Activated T-helper 1 cell treated with anti-CD3 and anti-CD28 coated beads, Interleukin-2, amount 50 U/mL, for 16 hours (primary cell): ENCODE measurements around the gene EPHB1.
"Not testable (repeated sequence)": the region's sequence is repeated elsewhere in the genome, so short reads cannot be mapped to it uniquely, and the experiment has no call there.

Experiments
- DNase-seq, 2 donors: peaks; one replicate each; pipeline ENCODE4 v3.0.0-alpha.2; 2020; ENCODE audit warnings: low read depth in 1 of 2, low spot score in 1 of 2

The EPHB1 gene

DNA sequence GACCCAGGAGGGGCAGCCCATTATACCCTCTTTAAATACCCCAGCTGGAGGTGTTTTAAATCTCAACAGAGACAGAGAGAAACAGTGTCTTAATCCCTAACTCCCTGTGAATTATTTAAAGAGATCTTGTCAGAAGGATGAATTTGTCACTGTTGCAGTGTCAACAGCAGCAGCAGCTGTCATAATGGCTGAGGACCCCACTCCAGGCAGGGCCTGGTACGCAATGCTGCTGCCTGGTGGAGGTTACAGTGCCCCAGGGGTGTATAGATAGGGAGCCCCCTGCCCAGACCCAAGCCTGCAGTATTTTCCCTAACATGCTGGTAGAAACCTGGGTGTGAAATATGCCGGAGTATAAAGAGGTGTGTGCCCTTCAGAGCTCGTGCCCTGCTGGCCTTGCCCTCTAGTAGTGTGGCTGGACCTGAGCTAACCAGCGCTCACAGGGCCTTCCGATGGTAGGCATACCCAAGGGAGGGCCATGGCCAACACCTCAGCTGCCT lies 143.0 kb downstream of the EPHB1 start:
- no peak for DNase-seq

DNA sequence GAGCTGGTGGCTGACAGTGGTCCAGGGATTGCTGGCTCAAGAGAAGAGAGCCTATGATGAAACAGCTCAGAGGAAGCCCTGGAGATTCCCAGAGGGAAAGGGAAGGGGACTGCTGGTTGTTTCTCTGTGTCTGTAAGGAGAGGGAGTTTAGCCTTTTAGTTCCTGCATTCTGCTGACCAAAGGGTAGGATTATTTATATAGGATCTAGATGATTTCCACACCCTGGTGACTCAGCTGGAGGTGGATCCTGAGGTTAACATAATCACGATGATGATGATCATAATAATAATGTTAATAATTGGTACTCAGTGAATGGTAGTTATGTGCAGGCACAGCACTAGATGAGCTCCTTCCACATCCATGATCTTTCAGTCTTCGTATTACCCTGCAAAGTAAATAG lies 144.9 kb downstream of the EPHB1 start:
- no peak for DNase-seq

DNA sequence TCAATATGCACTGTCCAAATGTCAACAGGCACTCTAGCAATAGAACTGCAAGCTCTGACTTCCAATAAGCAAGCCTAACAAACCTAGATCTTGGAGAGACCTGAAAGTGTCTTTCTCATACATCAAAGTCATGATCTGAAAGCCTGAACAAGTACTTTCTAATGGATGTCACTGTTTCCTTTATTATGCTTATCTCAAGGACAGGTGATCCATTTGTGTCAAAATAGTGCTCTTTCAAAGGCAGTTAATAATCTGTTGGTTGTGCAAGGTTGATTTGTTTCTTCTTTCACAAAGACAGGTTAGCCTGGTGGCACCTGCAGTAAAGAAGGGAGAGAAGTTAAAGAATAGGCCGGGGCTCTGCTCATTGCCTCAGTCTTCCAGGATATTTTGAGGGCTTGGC lies 146.8 kb downstream of the EPHB1 start:
- no peak for DNase-seq

DNA sequence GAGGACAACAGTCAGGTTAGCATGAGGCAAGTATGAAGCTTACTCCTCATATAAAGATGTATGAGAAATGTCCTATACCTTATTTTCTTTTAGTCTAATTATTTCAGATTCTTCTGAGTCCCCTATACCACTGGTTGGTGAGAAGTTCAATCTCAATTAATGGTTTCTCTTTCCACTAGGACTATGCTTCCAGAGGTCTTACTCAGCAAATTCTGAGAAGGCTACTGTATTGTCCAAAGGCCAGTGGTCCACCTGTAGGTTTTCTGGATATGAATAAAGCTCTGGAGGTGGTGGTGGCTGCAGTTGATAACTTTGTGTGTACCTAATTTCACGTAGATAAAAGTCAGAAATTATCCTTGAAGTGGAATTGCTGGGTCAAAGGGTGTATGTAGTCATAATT lies 149.4 kb downstream of the EPHB1 start:
- DNase-seq: no peak

DNA sequence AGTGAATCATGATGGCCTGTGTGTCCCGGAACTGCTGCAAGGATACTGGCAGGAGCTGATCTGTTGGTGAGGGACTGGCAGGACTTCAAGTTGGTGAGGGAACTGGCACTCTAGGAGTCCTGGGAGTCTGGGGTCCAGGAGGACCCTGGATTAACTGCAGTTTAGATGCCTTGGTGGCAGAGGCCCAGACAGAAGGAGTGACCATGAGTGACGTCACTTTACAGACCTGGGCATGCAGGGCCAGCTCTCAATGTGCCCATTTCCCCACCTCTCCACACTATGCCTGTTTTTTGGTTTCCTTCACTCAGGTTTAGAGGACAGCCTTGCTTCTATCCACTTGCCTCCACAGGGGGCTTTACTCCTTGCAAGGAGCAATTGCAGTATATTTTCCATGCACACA lies 154.1 kb downstream of the EPHB1 start:
- DNase-seq: no peak

DNA sequence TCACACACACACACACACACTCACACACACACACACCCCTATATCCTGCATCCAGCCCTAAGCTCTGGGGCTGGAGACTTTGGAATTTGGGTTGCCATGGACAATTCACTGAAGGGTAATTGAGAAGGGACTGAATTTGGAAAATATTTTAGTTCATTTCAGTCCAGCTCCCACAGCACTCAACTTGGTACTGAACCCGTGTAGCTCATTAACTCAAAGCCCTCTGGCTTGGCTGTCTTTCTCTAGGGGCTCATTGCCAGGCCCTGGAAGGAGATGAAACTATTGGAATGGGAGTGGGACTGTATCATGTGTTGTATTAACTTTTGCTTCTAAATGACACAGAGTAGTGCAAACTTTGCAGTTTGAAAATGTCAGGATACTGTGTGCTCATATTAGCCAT lies 157.3 kb downstream of the EPHB1 start:
- no peak for DNase-seq

DNA sequence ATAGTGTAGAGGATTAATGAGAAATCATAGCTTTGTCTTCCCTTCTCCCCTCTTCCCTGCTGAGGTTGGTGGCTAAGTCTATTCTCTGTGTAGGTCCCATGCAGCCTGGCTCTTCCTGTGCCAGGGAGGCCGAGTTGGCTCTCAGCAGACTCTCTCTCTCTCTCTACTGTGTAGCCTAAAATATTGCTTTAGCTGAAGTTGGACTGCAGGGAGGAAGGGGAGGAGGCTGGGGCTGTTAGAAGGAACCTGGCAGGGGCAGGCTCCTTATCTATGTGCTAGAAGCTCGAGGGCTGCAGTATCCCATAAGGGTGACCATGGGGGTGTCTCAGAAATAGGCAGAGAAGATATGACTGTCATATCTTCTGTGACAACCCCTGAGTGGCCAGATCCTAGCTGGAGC lies 160.8 kb downstream of the EPHB1 start:
- DNase-seq: no peak

DNA sequence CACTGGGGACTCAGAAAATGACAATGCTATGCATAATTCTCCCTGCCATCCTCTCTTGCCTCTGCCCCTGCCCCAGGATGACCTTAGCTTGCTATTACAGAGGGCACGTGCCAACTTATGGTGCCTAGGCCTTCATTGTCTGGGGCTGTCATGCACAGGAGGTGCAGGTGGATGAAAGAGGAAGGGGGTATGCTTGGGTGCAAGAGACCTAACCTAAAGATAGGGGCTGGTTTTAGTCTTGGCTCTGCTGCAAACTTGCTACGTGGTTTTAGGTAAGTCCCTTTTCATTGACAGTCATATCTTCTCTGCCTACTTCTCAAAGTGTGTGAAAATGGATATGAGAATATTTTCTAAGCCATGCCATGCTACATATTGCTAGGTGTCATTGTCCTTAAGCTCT lies 161.3 kb downstream of the EPHB1 start:
- DNase-seq: no peak

DNA sequence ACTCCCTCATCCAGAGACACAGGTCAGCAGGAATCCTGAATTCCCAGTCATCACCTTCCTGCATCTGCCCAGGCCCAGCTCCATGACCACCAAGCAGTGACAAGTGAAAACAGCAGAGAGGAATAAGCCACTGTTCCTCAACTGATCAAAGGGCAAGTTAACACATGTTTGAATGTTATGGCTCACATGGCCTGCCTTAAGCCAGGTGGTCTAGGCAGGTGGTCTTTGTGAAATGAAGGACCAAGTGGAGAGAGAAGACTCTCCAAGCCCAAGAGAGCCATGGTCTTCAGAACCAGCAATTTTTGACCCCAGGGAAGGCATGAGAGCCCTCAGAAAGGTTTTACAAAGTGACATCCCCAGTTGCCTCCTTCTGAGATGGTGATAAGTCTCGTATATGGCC lies 161.8 kb downstream of the EPHB1 start:
- no peak for DNase-seq

DNA sequence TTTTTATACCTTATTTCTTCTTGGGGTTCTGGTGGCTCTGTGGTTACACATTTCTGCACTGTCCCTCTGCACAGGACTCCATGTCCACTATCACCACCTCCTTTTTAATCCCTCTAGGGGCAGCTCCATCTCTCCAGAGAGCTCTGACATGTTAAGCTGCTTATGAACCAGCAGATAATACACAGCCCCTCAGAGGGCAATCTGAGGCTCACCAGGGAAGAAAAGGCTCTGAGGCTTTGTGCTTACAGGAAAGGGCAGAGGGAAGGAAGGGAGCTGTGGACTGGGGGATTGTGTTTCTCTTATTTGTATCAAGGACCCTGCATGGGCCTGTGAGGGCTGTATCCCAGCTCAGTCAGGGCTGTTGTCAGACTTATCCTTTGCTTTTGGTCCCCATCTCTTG lies 164.5 kb downstream of the EPHB1 start:
- DNase-seq: no peak

DNA sequence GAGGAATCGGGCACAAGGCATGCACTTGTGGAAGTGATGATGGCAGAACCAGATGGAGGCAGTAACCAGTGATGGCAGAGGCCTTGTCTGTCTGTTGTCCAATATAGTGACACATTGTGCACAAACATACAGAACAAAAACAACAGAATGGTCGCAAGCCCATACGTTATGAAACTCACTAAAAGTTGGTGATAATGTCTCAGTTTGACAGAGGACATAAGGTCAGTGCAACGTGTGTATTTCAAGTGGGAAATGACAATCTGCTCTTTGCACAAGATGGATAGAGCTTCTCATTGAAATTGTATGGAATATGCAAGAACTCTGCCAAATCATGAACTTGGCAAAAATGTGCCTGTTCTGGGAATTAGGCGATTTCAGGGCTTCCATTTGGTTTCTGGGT lies 169.2 kb downstream of the EPHB1 start:
- no peak for DNase-seq

DNA sequence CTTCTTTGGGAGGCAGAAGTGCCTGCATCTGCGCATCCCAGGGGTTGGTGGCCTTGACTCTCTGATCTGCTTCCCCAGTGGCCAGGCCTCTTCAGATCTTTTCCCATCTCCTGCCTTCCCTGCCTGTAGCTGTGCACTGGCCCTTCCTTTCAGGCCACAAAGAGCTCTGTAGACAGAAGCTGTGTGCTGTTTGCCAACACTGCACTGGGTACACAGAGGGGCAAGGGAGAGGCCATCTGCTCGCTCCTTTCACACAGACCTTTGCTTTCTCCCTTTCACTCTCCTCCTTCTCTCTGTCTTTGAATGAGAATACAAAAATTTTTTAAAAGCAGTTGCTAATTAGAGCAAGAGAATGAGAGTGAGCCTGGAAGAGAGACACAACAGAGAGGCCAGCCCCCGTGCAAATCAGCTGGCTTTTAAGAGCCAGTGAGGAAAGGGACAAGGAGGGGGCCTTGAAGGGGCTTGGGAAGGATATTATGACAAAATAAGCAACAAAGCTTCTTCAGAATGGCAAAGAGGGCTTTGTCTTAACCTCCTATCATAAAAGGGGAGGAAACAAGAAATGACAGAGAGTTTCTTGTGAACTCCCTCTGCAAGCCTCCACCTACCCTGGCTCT lies 170.9 kb downstream of the EPHB1 start:
- no peak for DNase-seq

DNA sequence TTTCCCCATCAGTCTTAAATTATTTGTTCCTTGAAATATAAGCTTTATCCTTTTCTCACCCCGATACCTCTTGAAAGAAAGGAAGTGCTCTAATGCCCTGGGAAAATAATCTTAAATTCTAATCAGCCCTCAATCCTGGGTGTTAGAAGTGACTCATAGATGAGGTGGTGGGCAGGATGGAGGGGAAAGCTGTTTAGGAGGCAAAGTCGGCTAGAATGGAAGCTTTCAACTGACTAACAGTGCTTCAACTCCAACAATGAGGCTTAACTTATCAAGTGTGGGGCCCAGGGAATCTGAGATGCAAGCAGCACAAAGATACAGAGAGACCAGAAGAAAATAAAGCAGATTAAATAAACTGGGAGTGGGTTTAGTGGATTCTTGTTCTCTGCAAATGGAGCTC lies 175.8 kb downstream of the EPHB1 start:
- no peak for DNase-seq

DNA sequence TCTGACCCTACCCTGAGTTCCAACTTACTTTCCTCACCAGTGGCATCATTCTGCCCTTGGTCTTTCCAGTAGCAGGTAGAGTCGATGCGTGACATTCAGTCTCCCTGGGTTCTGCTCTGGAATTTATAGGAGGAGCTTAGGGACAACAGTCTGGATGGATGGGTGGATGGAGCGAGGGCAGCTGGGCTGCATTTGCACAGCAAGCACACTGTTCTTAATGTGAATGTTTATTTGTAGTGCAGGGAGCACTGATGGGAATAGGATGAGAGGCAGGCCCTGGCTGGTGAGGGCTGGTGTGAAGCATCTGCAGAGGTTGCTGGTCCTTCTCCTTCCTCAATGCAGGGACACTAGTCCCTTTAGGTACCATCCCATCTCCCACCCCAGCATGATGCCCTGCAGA lies 176.2 kb downstream of the EPHB1 start:
- DNase-seq: no peak

DNA sequence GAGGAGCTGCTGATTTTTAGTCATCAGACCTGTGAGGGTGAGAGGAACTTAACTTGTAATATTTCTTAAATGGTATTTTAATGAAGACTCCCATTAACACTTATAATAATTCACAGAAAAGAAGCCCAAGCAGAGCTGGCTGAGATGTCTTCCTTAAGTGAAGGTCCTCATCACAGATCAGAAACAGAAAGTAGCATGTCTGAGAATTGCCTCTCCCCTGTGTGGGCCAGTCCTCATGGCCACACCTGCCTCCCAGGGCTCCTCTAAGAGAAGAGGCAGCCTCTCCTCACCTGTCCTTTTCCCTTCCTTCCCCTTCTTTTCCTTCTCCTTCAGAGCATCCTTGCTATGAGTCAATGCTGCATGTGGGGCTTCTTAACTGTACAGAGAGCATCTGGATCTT lies 176.8 kb downstream of the EPHB1 start:
- DNase-seq: not testable (repeated sequence)

DNA sequence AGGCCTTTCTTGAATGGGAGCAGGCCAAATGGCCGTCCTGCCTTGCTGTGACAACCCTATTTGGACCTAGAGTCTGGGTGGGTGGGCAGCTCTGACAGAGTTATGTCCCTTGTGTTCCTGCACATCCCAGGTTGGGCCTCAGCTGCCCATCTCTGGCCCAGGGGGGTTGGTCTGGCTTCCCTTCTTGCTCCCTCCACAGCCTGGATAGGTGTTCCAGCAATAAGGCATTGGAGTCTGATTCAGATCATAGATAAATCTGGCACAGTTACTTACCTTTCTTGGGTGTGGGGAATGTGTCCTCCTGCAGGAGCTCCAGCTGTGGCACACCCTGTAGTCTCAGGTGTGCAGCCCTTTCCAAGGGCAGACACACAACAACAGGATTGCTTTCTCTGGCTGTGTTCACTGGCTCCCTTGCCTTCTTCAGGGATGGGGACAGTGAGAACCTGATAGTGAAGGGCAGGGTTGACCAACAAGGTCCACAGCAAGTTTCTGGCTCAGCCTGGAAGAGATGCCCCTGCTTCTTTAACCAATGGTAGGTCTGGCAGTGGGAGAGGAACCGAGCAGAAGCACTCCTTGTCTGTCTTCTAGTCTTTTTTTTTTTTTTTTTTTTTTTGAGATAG lies 177.9 kb downstream of the EPHB1 start:
- no peak for DNase-seq

DNA sequence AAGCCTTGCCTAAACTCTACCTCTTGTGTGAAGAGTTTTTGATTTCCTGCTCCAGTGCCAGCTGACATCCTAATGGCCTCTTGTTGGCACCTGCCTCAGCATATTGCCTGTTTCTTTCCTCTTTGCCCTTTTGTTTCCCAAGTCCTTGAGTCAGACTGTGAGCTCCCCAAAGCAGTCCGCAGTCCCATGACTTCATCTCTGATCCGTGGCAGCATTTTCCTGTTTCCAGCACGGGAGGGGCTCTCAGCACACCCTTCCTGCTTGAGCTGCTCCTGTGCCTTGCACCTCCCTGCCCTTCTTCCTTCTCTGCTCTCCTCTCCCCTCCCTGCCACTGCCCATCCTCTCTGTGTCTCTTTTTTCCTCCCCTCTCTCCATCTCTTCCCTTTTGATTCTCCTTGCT lies 179.6 kb downstream of the EPHB1 start:
- DNase-seq: no peak

DNA sequence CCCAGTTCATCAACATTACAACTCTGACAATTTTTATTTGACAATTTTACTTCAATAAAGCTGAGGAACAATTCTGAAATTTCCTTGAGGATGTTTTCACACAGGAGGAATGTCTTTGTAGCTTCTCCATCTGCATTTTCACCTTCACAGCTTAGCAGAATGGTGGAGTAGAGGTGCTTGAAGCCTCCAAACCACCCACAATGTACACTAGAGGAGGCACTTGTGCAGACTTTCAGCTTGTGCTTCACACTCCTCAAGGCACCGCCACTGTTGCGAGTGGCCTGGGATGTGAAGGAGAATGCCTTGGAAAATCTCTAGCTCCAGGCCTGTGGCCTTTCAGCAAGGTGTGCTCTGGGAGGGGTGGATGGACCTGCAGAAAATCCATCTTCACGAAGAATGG lies 181.9 kb downstream of the EPHB1 start:
- no peak for DNase-seq

DNA sequence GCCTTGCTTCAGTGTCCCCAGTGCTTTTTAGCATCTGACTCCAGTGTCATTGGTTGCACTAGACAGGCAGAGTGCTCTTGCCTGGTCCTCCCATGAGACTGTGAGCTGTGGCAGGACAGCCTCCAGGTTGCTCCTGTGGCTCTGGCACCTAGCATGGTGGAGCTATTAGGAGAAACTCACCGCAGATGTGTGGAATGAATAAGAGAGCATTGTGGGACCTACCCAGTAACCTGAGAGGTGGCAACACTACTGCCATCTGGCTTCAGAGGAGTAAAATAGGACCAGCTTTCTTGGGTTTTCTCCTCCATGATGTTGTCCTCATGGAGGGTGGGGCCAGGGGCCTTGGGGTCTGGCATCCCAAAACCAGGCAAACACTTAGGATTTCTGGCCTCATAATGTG lies 183.6 kb downstream of the EPHB1 start:
- no peak for DNase-seq

DNA sequence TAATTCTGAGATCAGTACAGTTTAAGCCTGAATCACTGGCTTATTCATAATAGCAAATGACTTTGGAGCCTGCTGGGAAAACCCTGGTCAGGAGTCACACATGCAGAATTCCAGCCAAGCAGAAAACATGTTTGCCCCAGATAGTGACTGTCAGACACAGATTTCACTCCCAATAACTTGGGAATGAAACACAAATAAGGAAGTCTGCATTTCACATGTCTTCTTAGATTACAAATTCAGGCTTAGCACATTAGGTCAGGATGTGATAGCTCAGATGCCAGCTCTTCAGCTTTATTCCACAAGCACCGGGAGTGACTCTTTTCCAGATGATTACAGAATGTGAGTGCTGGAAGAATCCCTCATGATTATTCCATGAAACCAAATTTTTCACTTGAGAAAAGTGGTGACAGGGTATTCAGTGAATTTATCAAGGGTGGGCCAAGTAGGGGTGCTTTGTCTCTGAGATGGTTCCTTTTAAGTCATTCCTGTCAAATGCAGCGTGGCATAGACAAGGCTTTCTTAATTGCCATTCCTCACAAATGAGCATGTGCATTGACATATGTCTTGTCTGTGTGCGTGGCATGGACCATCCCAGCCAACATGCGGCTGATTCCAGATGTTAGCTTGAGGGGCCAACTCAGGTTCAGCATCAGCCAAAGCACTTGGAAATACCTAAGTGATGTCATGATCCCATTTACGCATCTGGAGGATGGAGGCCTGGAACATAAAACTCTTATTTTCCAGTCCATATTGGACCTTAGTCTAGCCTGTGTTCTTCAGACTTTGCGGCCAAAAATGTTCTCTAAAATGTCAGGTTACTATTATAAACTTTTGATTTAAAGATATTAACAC lies 191.0 kb downstream of the EPHB1 start:
- no peak for DNase-seq

DNA sequence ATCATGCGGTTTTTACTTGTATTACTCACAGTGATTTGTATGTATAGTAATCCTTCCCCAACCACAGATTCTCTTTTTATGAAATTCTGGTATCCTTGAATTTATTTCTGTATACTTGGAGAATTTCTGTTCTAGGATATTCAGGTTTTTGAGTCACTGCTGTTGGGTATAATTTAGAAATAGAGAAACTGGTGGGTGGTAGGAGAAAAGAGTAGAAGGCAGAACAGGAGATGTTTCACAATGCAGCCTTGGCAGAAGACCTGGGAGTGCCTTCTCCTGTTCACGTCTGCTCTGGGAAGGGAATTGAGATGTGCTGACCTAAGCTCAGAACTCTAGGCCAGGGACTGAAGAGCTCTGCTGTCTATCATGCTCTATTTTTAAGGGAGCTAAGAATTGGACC lies 193.6 kb downstream of the EPHB1 start:
- no peak for DNase-seq

DNA sequence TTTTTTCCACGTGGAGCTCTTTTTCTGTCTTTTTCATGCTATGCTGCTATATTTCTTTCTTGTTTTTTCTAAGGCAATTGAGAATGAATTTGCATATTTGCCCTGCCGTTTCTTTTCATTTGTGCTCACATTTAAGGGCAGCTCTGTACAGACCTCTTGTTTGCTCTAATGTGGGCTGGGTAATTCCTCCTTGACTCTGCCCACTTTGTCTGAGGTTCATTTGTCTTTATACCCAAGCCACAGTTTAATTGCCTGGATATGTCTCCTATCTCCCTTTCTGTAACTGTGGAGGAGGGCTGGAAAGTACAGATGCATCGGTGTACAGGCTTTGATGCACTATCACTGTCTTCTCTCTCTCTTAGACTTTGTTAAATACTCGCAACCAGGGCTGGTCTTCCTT lies 195.9 kb downstream of the EPHB1 start:
- no peak for DNase-seq
